Epidermal melanocyte (primary cell): ENCODE measurements around the gene EFS.
"Not testable (repeated sequence)": the region's sequence is repeated elsewhere in the genome, so short reads cannot be mapped to it uniquely, and the experiment has no call there.

Source experiments
- DNase-seq: peaks from one replicate; pipeline ENCODE4 v3.0.0; 2011; ENCODE audit warnings: low spot score; ENCODE audit not compliant: insufficient read length

EFS gene

DNA sequence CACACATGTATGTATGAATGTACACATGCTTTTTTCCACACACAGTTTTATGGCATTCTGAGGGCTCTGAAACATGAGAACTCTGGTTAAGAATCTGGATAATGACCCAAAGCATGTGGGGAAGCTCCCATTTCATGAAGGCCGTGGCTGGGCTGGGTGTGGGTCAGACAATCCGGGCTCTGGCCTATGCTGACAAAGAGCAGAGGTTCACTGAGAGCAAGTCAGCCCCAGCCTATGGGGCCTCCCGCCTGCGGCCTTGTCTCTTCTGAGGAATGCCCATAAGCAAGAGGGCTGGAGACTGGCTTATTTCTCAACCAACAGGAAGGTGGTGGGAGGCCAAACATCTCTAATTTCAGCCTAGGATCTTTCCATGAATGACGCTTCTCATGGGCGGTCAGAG lies 34.6 kb upstream of the EFS start:
- DNase-seq = no peak

GRCh38 chr14:23399136-23399535 lies 34.2 kb upstream of the EFS start:
- no peak for DNase-seq

- no peak for DNase-seq
These were observed 33.4 kb upstream of the EFS start for GRCh38 chr14:23398348-23398747.

DNA sequence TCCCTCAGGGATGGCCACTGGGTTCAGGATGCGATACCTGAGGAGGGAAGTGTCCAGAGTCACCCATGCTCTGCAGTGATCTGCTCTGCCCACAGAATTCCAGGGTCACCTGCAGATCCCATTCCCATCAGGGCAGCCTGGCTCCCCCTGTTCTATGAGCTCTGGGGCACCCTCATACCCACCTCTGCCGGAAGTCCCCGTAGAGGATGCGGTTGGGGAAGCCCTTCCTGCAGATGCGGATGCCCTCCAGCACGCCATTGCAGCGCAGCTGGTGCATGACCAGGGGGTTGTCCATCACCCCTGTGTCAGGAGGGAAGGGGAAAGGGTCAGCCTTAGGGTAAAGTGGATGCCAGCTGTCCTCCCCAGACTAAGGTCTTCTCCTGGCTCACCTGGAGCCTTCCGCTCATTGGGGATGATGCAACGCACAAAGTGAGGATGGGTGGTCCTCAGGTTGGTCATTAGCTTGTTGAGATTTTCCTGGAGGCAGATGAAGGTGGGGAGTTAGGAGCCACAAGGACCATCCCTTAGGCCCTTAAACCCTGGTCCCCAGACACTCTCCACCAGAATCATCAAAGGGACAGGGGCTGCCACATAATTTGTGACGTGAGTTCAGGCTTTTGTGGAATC lies 31.9 kb upstream of the EFS start:
- no peak for DNase-seq

DNA sequence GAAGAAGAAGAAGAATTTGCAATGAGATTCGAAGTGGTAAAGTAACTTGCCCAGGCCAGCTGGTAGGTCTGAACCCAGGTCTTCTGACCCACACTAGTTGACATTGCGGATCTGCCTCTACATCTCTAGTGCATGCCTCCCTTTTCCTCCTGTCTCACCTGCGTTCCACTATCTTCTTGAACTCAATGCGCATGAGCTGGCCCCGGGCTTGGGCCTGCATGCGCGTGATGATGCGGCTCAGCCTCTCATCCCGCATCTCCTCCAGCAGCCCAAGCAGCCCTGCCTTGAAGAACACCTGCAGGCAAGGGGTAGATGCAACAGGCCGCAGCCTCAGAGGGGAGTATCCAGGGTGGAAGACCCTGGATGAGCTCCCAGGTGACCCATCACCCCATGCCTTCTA lies 31.2 kb upstream of the EFS start:
- no peak for DNase-seq

DNA sequence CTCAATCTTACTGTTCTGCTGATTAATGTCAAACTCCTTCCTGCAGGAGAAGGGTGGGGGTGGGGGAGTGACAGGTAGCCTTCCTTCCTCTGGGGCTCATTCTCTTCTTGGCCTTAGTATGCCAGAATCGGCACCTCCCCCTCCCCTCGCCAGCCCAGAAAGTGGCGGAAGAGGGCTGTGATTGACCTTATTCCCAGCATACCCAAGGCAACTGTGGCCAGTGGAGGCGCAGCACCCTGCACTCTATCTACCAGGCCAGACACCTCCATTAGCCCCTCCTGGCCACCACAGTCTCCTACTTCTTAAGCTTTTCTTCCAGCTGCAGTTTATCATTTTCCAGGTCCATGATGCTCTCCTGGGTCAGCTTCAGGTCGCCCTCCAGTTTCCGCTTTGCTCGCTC lies 27.6 kb upstream of the EFS start:
- DNase-seq = no peak

DNA sequence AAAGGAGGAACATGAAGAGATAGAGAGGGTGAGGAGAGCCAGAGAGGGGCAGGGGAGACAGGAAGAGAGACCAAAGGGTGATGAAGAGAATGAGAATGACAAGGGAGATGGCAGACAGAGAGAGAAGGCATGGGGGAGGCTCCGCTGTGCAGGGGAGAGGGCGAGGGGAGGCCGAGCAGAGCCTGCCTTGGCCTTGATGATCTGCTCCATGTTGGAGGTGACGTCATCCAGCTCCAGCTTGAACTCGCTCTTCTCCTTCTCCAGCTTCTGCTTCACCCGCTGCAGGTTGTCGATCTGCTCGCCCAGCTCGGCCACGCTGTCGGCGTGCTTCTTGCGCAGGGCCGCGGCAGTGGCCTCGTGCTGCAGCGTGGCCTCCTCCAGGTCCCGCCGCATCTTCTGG lies 24.9 kb upstream of the EFS start:
- not testable (repeated sequence) for DNase-seq

- no peak for DNase-seq
These were observed 24.4 kb upstream of the EFS start for GRCh38 chr14:23389396-23389795.

GRCh38 chr14:23388996-23389395 lies 24.0 kb upstream of the EFS start:
- no peak for DNase-seq

DNA sequence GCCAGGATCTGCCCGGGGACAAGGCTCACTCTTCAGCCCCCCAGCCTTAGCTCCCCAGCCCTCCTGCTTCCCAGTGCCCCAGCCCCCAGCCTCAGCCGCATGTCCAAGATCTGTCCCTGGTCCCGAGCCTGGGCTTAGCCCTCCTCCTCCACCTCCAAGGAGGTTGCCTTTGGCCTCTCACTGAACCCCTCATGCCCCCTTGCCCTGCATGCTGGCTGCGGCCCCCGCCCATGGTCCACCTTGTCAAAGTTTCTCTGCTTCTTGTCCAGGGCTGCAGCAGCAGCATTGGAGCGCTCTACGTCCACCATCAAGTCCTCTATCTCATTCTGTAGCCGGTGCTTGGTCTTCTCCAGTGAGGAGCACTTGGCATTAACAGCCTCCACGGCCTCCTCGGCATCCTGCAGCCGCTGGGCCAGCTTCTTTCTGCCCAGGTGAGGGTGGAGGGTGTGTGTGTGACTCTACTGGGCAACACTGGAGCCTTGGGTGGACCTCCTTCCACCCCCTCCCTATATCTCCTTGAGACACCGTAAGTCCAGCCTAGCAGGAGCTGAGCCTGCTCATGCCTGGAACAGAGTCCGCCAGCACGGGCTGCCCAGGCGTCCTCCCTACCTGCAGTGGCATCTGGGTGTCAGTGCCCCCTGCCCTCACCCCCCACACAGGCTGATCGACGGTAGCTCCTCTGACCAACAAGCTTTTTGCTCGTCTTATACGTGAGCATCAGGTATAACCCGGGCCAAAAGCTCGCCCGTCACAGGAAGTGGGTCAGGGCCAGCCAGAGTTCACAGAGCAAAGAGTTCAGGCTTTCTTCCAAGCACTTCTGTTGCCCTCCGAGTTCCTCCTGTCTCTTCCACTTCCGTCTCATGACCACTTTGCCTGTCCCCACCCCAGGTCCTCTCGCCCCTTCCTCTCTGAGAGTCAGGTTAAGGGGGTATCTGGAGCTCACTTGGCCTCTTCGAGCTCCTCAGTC lies 23.2 kb upstream of the EFS start:
- no peak for DNase-seq

DNA sequence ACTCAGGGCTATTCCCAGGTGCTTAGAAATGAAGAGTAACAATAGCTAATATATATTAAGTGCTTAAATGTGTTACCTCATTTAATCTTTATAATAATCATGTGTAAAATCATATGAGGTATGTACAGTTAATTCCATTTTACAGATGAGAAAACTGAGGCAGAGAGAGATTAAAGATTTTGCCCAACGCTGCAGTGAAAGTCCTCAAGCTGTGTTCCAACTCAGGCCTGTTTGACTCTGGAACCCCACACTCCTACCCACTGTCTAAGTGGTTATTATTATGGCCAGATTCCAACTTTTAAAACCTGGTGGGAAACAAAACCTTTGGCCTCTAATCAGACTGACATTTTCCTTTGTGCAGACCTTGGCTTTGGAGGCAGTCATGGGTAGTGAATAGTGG lies 22.0 kb upstream of the EFS start:
- no peak for DNase-seq

DNA sequence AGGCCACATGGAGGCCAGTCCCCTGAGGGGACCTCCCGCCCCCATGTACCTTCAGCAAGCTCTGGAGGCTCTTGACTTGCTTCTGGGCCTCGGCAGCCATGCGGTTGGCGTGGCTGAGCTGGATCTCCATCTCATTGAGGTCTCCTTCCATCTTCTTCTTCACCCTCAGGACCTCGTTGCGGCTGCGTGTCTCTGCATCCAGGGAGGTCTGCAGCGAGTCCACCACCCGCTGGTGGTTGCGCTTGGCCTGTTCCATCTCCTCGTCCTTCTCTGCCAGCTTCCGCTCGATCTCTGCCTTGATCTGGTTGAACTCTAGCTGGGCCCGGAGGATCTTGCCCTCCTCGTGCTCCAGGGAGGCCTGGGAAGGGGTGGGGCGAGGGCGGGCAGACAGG lies 21.3 kb upstream of the EFS start:
- not testable (repeated sequence) for DNase-seq

DNA sequence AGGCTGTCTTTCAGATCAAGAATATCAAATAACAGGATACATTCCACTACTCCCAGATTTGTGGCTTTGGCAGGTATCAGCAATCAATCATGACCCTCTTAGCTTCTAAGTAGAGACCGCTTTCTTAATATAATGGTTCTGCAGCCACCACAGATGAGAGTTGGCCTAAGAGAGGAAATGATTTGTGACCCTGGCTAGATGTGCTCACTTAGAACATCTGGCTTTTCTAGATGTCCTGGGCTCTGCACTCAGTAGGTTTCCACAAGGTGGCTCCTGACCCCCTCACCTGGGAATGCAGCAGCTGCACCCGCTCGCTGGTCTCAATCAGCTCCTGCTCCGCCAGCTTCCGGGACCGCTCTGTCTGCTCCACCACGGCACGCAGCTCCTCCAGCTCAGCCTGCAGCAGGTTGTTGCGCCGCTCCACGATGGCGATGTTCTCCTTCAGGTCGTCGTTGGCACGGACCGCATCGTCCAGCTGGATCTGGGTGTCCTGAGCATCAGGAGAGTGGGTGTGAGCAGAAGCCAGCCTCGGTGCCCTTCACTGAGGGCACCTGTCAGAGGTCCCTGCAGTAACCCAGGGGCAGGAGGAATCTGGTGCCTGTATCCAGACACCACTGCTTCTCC lies 20.8 kb upstream of the EFS start:
- DNase-seq = no peak

- DNase-seq = no peak
These were observed 20.3 kb upstream of the EFS start for GRCh38 chr14:23385244-23385641.

GRCh38 chr14:23384364-23385080 lies 19.6 kb upstream of the EFS start:
- no peak for DNase-seq

- no peak for DNase-seq
These were observed 17.9 kb upstream of the EFS start for GRCh38 chr14:23382731-23383440.

DNA sequence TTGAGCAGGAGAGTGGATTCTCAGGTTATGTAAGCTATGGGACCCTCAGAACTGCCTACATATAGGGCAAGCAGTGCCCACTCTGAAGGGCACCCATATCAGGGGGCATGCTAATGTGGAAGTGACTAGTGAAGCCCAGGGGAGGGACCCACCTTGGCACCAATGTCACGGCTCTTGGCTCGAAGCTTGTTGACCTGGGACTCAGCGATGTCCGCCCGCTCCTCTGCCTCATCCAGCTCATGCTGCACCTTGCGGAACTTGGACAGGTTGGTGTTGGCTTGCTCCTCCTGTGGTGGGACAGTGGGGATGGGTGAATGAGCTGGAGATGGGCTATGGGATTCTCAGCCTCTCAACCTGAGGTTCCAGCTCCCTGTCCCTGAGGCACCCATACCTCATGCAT lies 17.3 kb upstream of the EFS start:
- no peak for DNase-seq

- DNase-seq = no peak
These were observed 16.9 kb upstream of the EFS start for GRCh38 chr14:23381871-23382270.

DNA sequence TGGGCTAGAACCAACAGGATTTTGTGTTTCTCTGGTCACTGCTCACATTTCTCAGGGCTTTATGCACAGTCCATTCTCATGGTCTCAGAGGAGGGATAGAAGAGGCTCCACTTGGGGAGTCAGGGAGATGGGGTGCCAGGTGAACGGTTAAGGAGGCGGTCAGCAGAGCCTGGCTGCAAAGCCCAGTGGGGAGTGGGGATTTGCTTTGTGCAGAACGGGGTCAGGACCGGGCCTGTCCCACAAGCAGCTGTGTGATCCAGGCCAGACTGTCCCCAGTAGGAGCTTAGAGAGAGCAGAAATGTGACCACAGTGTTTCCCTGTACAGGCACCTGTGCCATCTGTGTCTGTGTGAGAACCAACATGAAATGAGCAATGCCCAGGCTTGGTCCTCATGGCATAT lies 16.0 kb upstream of the EFS start:
- no peak for DNase-seq

- no peak for DNase-seq
These were observed 15.4 kb upstream of the EFS start for GRCh38 chr14:23380197-23380914.
